ENCODE measurements around the gene SNX6.
"Not testable (repeated sequence)": the region's sequence is repeated elsewhere in the genome, so short reads cannot be mapped to it uniquely, and the experiment has no call there.

SNX6 gene

DNA sequence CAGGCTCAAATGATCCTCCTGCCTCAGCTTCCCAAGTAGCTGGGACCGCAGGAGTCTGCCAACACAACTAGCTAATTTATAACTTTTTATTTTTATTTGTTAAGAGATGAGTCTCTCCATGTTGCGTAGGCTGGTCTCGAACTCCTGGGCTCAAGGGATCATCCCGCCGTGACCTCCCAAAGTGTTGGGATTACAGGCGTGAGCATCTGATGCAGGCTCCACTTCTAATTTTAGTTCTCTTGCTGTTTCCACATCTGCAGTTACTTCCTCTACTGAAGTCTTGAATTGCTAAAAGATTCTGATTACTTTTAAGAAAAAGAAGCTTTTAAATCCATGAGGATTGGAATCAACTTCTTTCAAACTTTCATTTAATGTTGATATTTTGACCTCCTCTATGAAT lies 13.4 kb upstream of the SNX6 start:
- no peak for DNase-seq (ENCODE audit: low read depth, low spot score)
- H3K4me3 ChIP-seq (ENCODE audit: low read length), result no peak overlapping the region

DNA sequence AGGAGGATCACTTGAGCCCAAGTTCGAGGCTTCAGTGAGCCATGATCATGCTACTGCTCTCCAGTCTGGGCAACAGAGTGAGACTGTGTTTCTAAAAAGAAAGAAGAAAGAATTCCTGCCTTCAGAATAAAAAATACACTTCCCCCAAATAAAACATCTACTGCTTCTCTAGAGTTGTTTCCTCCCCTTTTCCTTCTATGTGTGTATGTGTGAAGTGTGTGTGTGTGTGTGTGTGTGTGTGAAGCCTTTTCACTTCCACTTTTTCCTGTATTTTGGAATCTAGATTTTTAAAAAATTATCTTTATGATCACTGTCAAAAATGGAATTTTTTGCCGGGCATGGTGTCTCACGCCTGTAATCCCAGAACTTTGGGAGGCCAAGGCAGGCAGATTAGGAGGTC lies 12.6 kb upstream of the SNX6 start:
- no peak overlapping the region for H3K4me3 ChIP-seq (ENCODE audit: low read length)
- no peak for DNase-seq (ENCODE audit: low read depth, low spot score)

DNA sequence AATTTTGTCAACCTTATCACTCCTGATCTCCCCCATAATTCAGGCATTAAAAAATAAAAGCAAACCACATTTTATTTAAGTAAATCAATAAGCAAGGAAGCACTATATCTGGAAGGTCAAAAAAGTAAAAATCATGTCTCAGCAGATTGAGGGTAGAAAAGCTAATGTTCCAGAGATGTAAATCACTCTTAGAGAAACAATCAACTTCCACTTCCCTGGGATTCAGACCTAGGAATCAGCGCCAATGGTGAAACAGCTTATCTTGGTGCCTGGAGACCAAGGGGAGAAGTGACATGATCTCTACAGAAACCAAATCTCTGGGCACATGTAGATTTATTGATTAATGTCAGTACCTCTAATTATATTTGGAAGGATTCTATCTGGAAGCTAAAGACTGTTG lies 10.9 kb upstream of the SNX6 start:
- no peak for DNase-seq (ENCODE audit: low read depth, low spot score)

DNA sequence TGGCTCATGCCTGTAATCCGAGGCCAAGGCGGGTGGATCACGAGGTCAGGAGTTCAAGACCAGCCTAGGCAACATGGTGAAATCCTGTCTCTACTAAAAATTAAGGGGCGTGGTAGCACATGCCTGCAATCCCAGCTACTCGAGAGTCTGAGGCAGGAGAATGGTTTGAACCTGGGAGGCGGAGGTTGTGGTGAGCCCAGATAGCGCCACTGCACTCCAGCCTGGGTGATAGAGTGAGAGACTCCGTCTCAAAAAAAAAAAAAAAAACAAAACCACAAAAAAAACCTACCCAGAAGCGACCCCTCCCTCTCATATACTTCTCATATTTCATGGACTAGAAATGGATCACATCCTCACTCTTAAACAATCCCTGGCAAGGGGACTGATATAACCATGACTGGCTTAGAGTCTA lies 4.4 kb upstream of the SNX6 start:
- DNase-seq (ENCODE audit: low read depth, low spot score), result not testable (repeated sequence)

More for the DNA sequence above, 10.9 kb upstream of the SNX6 start:
- no peak overlapping the region for H3K4me3 ChIP-seq (ENCODE audit: low read length)

DNA sequence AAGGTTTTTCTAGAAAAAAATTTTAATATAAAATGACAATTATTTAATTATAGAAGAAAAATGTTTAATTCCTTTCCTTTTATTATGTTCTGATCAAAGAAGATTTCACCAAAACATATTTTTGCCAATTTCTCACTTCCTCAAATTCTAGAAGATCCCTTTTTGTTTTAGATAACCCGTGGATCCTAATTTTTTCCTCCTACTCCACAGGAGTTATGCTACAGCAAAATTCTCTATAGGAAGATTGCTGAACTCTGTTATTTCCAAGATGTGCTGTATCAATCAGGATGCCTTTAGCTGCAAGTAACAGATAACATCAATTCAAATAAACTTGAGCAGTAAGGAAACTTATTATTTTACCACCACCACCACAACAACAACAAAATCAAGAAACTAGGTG lies 3.8 kb upstream of the SNX6 start:
- H3K4me3 ChIP-seq (ENCODE audit: low read length), result no peak overlapping the region
- no peak for DNase-seq (ENCODE audit: low read depth, low spot score)

More for the DNA sequence above, 4.4 kb upstream of the SNX6 start:
- H3K4me3 ChIP-seq (ENCODE audit: low read length), result not testable (repeated sequence)

DNA sequence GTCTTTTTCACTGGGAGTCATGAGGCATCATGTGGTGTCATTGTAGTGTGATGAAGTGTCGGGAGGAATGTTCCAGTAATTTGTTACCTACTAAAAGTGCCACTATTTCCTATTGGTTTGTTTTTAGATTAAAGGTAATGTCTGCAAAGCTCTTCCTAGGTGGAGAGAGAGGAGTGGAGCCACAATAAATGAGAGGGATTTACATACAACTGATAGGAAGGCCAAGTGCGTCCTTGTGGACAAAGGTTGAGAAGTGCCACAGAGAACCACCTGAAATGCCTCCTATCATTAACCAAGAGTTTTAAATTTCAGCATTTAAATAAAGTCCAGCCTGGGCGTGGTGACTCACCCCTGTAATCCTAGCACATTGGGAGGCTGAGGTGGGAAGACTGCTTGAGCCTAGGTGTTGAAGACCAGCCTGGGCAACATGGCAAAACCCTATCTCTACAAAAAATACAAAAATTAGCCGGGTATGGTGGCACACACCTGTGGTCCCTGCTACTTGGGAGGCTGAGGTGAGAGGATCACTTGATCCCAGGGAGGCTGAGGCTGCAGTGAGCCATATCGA lies 2.5 kb upstream of the SNX6 start:
- H3K4me3 ChIP-seq (ENCODE audit: low read length), result no peak overlapping the region
- no peak for DNase-seq (ENCODE audit: low read depth, low spot score)

DNA sequence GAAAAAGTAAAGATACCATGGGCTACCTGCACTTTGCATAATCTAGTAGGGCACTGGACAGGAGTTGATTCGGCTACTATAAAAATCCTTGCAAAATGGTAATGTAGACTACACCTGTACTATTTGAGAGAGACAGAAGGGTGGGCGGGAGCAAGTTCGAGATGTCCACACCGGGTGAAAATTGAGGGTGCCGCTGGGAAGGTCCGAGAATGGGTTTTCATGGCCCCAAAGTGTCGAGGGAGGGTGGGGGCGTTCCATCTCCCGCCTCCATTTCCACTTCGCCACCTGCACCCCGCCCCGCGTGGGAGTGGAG lies 648 bp downstream of the SNX6 start:
- DNase-seq (ENCODE audit: low read depth, low spot score), result no peak

DNA sequence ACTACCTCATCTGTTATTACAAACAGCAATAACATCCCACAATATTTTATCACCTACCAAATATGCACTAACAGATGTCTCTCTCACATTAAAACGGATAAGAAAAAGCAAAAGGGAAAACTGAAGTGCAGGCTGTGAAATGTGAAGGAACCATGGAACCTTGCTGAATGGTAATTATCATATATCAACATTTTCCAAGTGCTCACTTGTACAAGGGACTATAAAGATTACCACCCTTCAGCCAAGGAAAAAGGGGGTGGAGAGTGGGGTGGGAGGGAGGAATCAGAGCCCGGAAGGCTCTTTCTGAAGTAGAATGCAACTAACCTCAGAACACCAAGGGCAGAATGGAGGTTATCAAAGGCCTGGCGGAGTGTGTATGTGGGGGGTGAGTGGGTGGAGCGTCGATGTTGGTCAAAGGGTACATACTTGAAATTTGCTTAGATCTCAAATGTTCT lies 1.2 kb downstream of the SNX6 start:
- peak; percentile 54 for DNase-seq (ENCODE audit: low read depth, low spot score)
- H3K4me3 ChIP-seq (ENCODE audit: low read length), result peak overlapping the region; percentile 90

More for the DNA sequence above, 648 bp downstream of the SNX6 start:
- H3K4me3 ChIP-seq (ENCODE audit: low read length), result peak overlapping the region; percentile 90

DNA sequence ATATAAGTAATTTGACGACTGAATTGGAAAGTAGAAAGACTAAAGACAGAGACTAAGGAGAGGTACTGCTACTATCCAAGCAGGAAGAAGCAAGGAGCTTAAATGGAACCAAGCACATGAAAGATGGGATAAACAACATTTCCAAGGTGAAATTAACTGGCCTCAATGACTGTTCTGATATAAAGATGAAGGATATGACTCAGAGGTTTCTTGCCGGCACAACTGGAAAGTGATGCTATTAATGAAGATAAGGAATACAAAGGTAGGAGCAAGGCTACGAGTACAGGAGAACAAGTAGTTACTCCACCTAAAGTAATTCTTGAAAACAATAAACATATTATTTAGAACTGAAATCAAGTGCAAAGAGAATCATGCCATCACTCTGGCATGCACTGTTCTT lies 6.4 kb downstream of the SNX6 start:
- no peak for DNase-seq (ENCODE audit: low read depth, low spot score)
- no peak overlapping the region for H3K4me3 ChIP-seq (ENCODE audit: low read length)

DNA sequence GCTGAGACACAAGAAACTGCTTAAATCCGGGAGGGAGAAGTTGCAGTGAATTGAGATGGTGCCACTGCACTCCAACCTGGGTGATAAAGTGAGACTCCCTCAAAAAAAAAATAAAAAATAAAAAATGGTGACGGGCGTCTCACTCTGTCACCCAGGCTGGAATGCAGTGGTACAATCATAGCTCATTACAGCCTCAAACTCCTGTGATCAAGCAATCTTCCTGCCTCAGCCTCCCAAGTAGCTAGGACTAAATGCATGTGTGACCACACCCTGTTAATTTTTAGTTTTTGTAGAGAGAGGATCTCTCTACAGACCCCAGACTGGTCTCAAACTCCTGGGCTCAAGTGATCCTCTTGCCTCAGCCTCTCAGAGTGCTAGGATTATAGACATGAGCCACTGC lies 9.1 kb downstream of the SNX6 start:
- no peak for DNase-seq (ENCODE audit: low read depth, low spot score)
- no peak overlapping the region for H3K4me3 ChIP-seq (ENCODE audit: low read length)

DNA sequence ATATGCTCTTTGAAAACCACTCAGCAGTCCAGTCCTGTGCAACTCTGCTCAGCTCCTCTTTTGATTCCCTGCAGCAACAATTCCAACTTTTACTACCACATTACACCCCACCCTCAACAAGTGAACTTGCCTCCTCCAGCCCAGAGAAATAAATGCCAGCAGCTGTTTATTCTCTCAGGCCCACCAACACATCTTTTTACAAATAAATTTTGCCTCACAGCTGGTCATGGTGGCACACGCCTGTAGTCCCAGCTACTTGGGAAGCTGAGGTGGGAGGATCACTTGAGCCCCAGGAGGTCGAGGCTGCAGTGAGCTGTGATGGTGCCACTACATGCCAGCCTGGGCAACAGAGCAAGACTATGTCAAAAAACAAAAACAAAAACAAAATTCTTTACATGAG lies 9.8 kb downstream of the SNX6 start:
- no peak overlapping the region for H3K4me3 ChIP-seq (ENCODE audit: low read length)
- no peak for DNase-seq (ENCODE audit: low read depth, low spot score)

DNA sequence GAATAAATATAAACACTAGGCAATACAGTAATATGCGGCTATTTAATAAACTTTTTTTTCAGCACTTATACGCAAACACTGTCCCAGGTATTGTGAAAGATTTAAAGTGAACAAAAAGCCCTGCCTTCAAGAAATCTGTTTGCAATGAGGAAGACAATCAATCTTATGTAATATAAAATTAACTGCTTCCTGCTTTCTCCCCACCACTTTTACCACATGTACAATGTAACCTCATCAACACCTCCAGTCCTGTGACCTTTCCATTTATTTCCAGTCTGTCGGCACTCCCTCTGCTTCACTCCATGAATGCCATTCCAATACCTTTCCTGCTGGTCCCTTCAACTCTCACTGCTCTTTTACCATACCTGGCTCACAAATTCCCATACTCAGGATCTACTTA lies 10.5 kb downstream of the SNX6 start:
- H3K4me3 ChIP-seq (ENCODE audit: low read length), result no peak overlapping the region
- no peak for DNase-seq (ENCODE audit: low read depth, low spot score)

DNA sequence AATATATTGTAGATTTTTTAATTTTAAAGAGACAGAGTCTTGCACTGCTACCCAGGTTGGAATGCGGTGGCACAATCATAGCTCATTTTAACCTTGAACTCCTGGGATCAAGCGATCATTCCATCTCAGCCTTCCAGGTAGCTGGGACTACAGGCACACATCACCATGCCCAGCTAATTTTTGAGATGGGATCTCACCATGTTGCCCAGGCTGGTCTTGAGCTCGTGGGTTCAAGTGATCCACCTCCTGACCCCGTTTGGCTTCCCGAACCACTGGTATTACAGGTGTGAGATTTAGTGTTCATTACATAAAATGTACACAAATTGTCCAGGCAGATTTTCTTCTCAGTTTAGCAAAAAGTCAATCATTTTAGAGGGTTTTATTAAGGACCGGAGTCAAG lies 13.6 kb downstream of the SNX6 start:
- DNase-seq (ENCODE audit: low read depth, low spot score), result no peak
- no peak overlapping the region for H3K4me3 ChIP-seq (ENCODE audit: low read length)

DNA sequence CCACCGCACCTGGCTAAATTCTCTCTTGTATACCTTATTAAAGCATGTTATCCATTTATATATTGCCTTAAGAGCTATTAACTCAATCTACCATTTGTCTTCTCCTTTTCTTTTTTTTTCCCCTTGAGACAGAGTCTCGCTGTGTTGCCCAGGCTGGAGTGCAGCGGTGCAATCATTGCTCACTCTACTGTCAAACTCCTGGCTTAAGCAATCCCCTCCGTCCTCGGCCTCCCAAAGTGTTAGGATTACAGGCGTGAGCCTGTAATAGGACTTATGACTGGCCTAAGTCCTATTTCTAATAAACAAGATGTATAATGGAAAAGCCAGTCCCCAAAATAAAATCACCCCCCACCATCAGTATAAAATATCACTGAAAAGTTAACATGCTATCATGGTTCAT lies 14.4 kb downstream of the SNX6 start:
- DNase-seq (ENCODE audit: low read depth, low spot score), result no peak
- H3K4me3 ChIP-seq (ENCODE audit: low read length), result no peak overlapping the region

DNA sequence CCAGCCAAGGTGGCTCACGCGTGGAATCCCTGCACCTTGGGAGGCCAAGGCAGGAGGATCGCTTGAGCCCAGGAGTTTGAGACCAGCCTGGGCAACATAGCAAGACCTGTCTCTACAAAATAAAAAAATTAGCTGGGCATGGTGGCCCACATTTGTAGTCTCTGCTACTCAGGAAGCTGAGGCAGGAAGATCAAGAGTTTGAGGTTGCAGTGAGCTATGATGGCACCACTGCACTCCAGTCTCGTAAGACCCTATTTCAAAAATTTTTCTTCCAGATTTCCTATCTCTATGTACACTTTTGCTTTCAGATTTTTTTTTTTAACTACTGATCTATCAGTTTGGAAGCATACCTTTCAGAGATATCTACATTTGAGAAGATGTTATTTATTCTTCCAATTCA lies 15.3 kb downstream of the SNX6 start:
- DNase-seq (ENCODE audit: low read depth, low spot score), result peak; percentile 37
- no peak overlapping the region for H3K4me3 ChIP-seq (ENCODE audit: low read length)

DNA sequence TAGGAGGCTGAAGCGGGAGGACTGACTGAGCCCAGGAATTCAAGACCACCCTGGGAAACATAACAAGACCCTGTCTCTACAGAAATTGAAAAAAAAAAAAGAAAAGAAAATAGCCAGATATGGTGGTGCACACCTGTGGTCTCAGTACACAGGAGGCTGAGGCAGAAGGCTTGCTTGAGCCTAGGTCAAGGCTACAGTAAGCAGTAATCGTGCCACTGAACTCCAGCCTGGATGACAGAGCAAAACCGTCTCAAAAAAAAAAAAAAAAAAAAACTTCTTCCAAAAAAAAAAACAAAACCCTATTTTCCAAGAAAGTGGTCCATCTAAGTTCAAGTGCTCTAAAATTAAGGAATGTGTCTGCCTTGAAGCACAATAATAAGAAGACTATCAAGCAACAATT lies 19.8 kb downstream of the SNX6 start:
- DNase-seq (ENCODE audit: low read depth, low spot score), result no peak
- H3K4me3 ChIP-seq (ENCODE audit: low read length), result no peak overlapping the region

DNA sequence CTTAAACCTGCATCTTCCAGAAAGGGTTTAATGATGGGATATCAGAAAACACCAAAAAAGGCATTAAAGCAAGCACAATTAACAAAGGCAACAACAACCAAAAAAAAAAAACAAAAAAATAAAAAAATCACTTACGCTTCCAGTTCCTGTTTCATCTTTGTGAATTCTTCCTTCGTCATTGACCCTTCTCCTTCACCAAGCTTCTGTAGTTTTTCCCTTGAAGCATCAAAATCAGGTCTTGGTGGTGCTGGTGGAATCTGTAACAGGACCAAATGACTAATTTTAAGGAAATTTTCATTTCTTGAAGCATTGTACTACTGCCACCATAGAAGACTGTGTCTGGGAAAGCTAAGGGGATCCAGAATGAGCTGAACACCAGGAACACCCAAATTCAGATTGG lies 24.5 kb downstream of the SNX6 start:
- no peak overlapping the region for H3K4me3 ChIP-seq (ENCODE audit: low read length)
- DNase-seq (ENCODE audit: low read depth, low spot score), result no peak

DNA sequence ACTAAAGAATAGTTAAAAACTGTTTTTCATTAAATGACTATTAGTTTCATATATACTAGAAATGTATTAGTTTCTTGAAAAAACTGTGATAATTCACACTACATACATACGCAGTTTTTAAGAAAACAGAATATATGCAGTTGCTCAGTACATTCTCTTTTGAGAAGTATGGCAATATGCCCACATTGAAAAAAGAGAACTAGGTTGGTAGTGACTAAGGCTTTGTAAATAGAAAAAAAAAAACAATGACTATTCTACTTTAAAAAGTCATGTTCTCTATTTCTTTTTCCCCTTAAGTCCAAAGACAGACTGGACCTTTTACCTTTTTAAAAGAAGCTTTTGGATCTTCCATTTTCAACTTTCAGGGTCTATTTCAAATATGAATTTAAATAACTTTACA lies 25.0 kb downstream of the SNX6 start:
- H3K4me3 ChIP-seq (ENCODE audit: low read length), result no peak overlapping the region
- DNase-seq (ENCODE audit: low read depth, low spot score), result no peak

DNA sequence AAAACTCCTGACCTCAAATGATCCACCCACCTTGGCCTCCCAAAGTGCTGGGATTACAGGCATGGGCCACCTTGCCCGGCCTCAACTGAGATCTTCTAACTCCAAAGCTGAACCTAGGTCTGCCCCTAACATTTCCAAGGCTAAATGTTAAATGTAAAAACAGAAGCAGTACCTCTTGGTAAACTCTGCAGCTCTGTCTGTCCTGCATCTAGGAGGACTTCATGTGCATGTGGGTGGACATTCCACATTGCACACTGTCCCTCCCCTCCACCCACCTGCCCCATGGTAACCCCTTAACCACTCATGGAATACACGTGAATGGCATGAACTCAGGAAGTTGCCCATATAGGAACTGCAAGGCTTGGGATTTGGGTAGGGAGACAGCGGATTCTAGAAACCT lies 33.1 kb downstream of the SNX6 start:
- H3K4me3 ChIP-seq (ENCODE audit: low read length), result no peak overlapping the region
- no peak for DNase-seq (ENCODE audit: low read depth, low spot score)

DNA sequence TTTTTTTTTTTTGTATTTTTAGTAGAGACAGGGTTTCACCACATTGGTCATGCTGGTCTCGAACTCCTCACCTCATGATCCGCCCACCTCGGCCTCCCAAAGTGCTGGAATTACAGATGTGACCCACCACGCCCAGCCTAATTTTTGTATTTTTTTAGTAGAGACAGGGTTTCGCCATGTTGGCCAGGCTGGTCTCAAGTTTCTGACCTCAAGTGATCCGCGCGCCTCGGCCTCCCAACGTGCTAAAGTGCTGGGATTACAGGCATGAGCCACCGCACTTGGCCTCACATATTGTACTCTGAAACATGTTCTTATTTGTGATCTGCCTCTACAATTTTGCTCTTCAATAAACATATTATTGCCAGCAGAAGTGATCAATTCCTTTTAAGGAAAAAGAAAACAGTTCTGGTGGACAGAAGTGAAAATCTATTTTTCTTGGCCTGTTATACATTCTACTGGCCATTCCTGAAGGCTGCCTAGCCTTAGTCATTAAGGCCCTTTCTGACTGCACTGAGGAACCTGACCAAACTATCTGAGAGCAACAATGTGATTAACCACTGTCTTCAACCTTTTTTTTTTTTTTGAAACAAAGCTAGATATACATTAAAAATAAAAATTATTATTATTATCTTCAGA lies 36.1 kb downstream of the SNX6 start:
- DNase-seq (ENCODE audit: low read depth, low spot score), result no peak
- no peak overlapping the region for H3K4me3 ChIP-seq (ENCODE audit: low read length)

DNA sequence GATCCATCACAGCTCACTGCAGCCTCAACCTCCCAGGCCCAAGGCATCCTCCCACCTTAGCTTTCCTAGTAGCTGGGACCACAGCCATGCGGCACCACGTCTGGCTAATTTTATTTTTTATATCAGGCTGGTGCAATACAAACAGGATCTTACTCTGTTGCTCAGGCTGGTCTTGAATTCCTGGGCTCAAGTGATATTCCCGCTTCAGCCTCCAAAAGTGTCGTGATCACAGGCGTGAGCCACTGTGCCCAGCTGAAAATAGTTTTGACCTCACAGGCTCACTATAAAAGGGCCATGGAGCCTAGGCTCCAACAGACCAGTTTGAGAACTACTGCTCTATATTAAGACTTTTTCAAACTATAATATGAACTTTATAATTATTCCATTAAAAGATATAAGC lies 37.3 kb downstream of the SNX6 start:
- no peak for DNase-seq (ENCODE audit: low read depth, low spot score)

More for the DNA sequence above, 37.3 kb downstream of the SNX6 start:
- no peak overlapping the region for H3K4me3 ChIP-seq (ENCODE audit: low read length)

Measured in Jurkat, Clone E6-1 (cell line).